KOPT-K1 (cell line): ENCODE data around the gene PDE6B.

Experiments
- H3K27ac ChIP-seq: fragments of 200-600 bp; sonication (generic); 2 replicates; pipeline ENCODE4 v1.5.1; 2016; ENCODE audit warnings: antibody characterized with exemption, mild to moderate bottlenecking, low read depth, low read length; ENCODE audit not compliant: poor library complexity, severe bottlenecking
- H3K36me3 ChIP-seq: fragments of 200-600 bp; sonication (generic); 2 replicates; pipeline ENCODE4 v1.5.1; 2017; ENCODE audit warnings: antibody characterized with exemption, mild to moderate bottlenecking, low read length, moderate library complexity; ENCODE audit not compliant: insufficient read depth
- H3K9me3 ChIP-seq: fragments of 200-600 bp; sonication (generic); 2 replicates; pipeline ENCODE4 v1.5.1; 2017; ENCODE audit warnings: antibody characterized with exemption, low read length, mild to moderate bottlenecking; ENCODE audit not compliant: insufficient read depth, poor library complexity, severe bottlenecking

PDE6B gene

GRCh38 chr4:625631-626161 is 323 bp downstream of the PDE6B start:
- Histone ChIP-seq H3K36me3 (no peaks in the 10 kb centered on the region), H3K27ac (no peak overlapping the region), H3K9me3 (peaks cover 44% of the 10 kb centered on the region)

DNA sequence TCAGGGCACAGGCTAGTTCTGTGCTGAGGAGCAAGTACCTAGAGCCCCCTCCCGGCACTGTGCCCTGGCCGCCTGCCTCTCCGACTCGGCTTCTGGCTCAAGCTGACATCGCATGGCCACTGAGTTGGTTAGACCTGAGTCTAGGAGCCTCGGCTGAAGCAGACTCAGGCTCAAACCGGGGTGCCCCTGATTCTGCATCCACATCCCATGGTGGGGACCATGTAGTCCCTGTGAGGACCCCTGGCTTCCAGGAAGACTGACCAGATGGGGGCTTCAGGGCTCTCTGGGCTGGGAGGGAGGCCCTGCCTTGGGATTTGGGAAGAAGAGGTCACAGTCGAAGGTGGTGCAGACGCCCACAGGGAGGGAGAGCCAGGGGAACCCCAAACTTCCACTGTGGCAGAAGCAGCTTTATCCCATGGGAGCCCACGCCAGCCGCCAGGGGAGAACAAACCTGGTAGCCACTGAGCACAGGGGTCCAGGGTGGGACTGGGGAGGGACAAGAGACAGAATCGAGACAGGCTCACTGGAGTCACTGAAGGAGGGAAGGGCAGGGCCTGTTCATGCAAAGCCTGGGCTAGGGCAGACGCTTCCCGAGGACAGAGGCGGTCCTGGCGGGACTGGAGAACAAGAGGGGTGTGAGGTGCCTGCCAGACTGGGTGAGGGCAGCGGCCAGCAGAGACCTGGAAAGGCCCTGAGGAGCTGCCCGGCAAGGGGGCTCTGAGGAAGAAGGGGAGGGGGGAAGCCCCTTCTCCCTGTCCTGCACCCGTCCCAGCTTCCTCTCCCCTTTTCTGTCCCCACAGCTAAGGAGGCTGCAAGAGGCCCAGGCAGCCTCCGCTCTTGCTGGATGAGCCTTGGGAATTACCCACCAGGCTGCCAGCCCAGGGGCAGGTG is 1.1 kb downstream of the PDE6B start:
- H3K27ac ChIP-seq: no peak overlapping the region
- peaks cover 51% of the 10 kb centered on the region for H3K9me3 ChIP-seq
- H3K36me3 ChIP-seq: no peaks in the 10 kb centered on the region

DNA sequence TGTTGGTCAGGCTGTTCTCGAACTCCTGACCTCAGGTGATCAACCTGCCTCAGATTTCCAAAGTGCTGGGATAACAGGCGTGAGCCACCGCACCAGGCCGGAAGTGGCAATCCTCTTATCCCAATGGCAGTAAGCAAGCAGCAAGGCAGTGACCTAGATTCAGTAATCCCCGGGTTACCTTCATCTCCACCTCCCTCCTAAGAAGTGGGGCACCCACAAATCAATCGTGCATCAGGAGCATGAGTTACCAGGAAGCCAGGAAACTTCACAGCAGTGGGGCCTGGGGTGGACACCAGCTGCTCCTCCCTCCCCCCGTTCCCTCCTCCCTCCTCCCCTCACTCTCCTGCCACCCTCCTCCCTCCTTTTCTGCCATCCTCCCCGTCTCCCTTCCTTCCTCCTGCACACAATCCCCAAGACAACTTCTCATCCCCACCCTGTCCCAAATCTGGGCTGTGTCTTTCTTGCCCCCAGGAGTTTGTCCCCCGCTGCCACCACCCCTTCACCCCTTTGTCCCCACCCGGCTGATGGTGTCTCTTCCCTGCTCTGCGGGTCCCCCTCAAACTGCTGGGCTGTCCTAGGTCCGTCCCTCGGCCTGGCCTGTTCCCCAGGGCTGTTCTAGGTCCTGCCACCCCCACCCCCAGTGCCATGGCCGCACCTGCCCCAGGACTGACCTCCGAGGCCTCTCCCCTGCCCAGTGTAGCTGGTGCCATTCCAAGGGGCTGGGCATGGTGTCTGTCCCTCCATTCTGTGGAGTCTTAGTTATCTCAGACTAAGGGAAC is 2.2 kb downstream of the PDE6B start:
- peaks cover 57% of the 10 kb centered on the region for H3K9me3 ChIP-seq
- H3K27ac ChIP-seq: no peak overlapping the region
- no peaks in the 10 kb centered on the region for H3K36me3 ChIP-seq

DNA sequence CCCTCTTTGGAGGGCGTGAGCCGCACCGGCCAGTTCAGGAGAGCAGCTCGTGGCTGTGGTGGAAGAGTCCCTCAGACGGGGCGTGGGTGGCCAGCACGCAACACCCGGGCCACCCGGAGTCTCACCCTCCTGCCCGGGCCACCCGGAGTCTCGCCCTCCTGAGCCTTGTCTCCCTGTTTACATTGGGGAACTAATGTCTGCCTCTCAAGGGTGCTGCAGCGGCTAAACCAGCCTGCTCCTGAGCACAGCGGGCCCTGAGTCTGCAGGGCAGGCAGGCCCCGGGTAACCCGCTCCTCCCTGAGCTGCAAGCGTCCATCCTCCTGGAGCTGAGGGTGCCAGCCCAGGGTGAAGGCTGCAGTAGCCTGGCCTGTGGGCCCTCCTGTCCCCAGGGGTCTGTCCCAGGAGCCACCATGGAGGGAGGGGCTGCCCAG is 3.0 kb downstream of the PDE6B start:
- no peaks in the 10 kb centered on the region for H3K36me3 ChIP-seq
- peaks cover 57% of the 10 kb centered on the region for H3K9me3 ChIP-seq
- H3K27ac ChIP-seq: no peak overlapping the region

DNA sequence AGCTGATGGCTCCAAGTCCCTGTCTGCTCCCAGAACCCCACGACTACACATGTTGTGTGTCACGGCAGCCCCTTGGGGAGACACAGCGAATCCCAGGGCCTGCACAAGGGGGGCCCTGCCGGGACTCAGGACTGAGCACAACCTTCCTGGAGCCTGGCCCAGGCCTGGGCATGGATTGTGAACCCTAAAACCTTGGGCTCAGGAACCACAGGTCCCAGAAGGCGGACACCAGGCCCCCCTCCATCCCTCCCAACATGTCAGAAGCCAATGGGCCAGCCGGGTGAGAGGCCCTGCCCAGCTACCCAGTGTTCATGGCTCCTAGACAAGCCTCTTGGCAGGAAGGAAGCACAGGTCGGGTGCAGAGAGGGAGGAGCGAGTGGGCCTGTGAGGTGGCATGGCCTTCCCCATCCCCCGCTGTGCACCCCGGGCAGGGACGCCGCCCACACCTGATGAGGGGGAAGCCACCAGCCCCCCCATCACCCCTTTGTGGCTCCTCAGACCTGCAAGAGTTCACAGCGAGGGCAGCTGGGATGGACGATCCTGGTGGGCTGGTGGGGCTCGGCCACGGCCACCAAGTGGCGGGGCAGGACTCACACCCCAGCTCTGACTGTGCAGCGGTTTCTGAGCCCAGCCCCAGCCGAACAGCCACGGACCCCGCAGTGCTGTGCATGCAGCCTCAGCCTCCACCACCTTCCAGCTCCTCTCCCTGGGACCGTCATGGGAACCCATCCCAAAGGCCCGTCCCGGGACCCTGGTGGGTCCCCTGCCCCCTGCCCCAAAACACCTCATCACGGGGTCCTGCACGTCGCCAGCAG is 3.7 kb downstream of the PDE6B start:
- H3K27ac ChIP-seq: no peak overlapping the region
- H3K36me3 ChIP-seq: no peaks in the 10 kb centered on the region
- H3K9me3 ChIP-seq: peaks cover 61% of the 10 kb centered on the region

- Histone ChIP-seq H3K27ac (no peak overlapping the region), H3K9me3 (peaks cover 61% of the 10 kb centered on the region), H3K36me3 (no peaks in the 10 kb centered on the region)
Measured at GRCh38 chr4:629636-629914, 4.2 kb downstream of the PDE6B start.

- Histone ChIP-seq H3K36me3 (no peaks in the 10 kb centered on the region), H3K27ac (no peak overlapping the region), H3K9me3 (peaks cover 61% of the 10 kb centered on the region)
Measured at GRCh38 chr4:629915-630641, 4.7 kb downstream of the PDE6B start.

- Histone ChIP-seq H3K27ac (no peak overlapping the region), H3K9me3 (peaks cover 61% of the 10 kb centered on the region), H3K36me3 (no peaks in the 10 kb centered on the region)
Measured at GRCh38 chr4:630656-631055, 5.3 kb downstream of the PDE6B start.

- H3K27ac ChIP-seq: no peak overlapping the region
- H3K36me3 ChIP-seq: no peaks in the 10 kb centered on the region
- peaks cover 54% of the 10 kb centered on the region for H3K9me3 ChIP-seq
Measured at GRCh38 chr4:632196-632790, 6.9 kb downstream of the PDE6B start.

GRCh38 chr4:632926-633325 is 7.6 kb downstream of the PDE6B start:
- no peaks in the 10 kb centered on the region for H3K36me3 ChIP-seq
- H3K9me3 ChIP-seq: peaks cover 54% of the 10 kb centered on the region
- no peak overlapping the region for H3K27ac ChIP-seq

GRCh38 chr4:633406-633805 is 8.0 kb downstream of the PDE6B start:
- H3K27ac ChIP-seq: no peak overlapping the region
- no peaks in the 10 kb centered on the region for H3K36me3 ChIP-seq
- H3K9me3 ChIP-seq: peaks cover 53% of the 10 kb centered on the region

GRCh38 chr4:633976-634598 is 8.7 kb downstream of the PDE6B start:
- H3K36me3 ChIP-seq: no peaks in the 10 kb centered on the region
- peaks cover 46% of the 10 kb centered on the region for H3K9me3 ChIP-seq
- no peak overlapping the region for H3K27ac ChIP-seq

DNA sequence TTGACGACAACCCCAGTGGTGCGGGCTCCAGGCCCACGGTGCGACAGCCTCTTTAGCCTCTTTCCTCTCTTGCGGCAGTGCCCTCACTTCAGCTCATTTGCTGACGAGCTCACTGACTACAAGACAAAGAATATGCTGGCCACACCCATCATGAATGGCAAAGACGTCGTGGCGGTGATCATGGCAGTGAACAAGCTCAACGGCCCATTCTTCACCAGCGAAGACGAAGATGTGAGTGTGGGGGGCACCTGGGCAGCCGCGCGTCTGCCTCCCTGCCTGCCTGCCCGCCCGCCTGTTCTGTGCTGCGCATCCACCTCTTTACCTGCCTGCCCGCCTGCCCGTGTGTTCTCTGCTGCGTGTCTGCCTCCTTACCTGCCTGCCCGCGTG is 9.2 kb downstream of the PDE6B start:
- Histone ChIP-seq H3K27ac (no peak overlapping the region), H3K36me3 (no peaks in the 10 kb centered on the region), H3K9me3 (peaks cover 41% of the 10 kb centered on the region)
